CD4-positive, CD25-positive, alpha-beta regulatory T cell (primary cell): ENCODE data around the gene MACROD2. TPM values are rescaled to one million over a fixed set of nuclear protein-coding genes. Genes with fewer than 3 reads are reported as not detected.

Source experiments
- ATAC-seq, 2 donors: fragments of 150-1000 bp; cut with Tn5 transposase; one replicate each; pipeline ENCODE4 v1.10.0; 2021; ENCODE audit warnings: low read depth in 2 of 2, moderate number of reproducible peaks in 2 of 2, moderate library complexity in 1 of 2
- DNase-seq, 3 donors: peaks; one replicate each; pipeline versions ENCODE4 v3.0.0 to v3.0.0-alpha.2; 2012 to 2022; ENCODE audit warnings: mixed read lengths in 1 of 3
- H3K27ac ChIP-seq: one replicate; pipeline ENCODE4 v1.7.0; 2013; ENCODE audit warnings: mild to moderate bottlenecking, low read length; ENCODE audit not compliant: insufficient read depth, poor library complexity, severe bottlenecking
- H3K27me3 ChIP-seq: one replicate; pipeline ENCODE4 v1.7.0; 2013; ENCODE audit warnings: low read length; ENCODE audit not compliant: control insufficient read depth, insufficient read depth
- H3K36me3 ChIP-seq: one replicate; pipeline ENCODE4 v1.7.0; 2013; ENCODE audit warnings: mild to moderate bottlenecking, low read length, moderate library complexity; ENCODE audit not compliant: control insufficient read depth, insufficient read depth
- H3K4me1 ChIP-seq: 2 replicates; pipeline ENCODE4 v1.7.0; 2013; ENCODE audit warnings: mild to moderate bottlenecking, low read length; ENCODE audit not compliant: insufficient read depth, control insufficient read depth, poor library complexity, severe bottlenecking
- H3K4me3 ChIP-seq: one replicate; pipeline ENCODE4 v1.7.0; 2013; ENCODE audit warnings: low read depth, mild to moderate bottlenecking, low read length, moderate library complexity
- H3K9me3 ChIP-seq, 2 experiments: 1 replicate in 1 of 2; 2 replicates in 1 of 2; pipeline ENCODE4 v1.7.0; 2013; ENCODE audit warnings: low read length in 2 of 2, mild to moderate bottlenecking in 1 of 2, moderate library complexity in 1 of 2; ENCODE audit not compliant: control insufficient read depth in 2 of 2
- H3K27ac Mint-ChIP-seq, 3 donors: one replicate each; pipeline ENCODE4 v1.8.0; 2020 to 2022; ENCODE audit warnings: mild to moderate bottlenecking in 3 of 3, mixed read lengths in 3 of 3, moderate library complexity in 2 of 3
- H3K27me3 Mint-ChIP-seq: one replicate; pipeline ENCODE4 v1.8.0; 2022; ENCODE audit warnings: mild to moderate bottlenecking, mixed read lengths
- H3K36me3 Mint-ChIP-seq: one replicate; pipeline ENCODE4 v1.8.0; 2020; ENCODE audit warnings: mixed read lengths
- H3K4me1 Mint-ChIP-seq, 4 donors: one replicate each; pipeline ENCODE4 v1.8.0; 2020 to 2022; ENCODE audit warnings: mixed read lengths in 4 of 4, mild to moderate bottlenecking in 1 of 4
- H3K4me3 Mint-ChIP-seq, 4 donors: one replicate each; pipeline ENCODE4 v1.8.0; 2020 to 2022; ENCODE audit warnings: mild to moderate bottlenecking in 4 of 4, mixed read lengths in 4 of 4, moderate library complexity in 3 of 4
- H3K9me3 Mint-ChIP-seq, 7 donors: one replicate each; pipeline ENCODE4 v1.8.0; 2020 to 2022; ENCODE audit warnings: mixed read lengths in 7 of 7, mild to moderate bottlenecking in 3 of 7, moderate library complexity in 2 of 7
- polyA plus RNA-seq, 4 donors: library from polyadenylated mRNA; unstranded; fragments of 300-500 nt; fragmentation: Illumina TruSeq; gene quantifications; one replicate each; pipeline ENCODE4 v1.2.3, GENCODE V29; 2021
- total RNA-seq: library from RNA; stranded (reverse); gene quantifications from one replicate; pipeline ENCODE4 v1.2.3, GENCODE V29; 2022

MACROD2 gene
- total and polyA plus RNA-seq, 5 donors from 2014 or later: 1.4 TPM; not detected in 4

DNA sequence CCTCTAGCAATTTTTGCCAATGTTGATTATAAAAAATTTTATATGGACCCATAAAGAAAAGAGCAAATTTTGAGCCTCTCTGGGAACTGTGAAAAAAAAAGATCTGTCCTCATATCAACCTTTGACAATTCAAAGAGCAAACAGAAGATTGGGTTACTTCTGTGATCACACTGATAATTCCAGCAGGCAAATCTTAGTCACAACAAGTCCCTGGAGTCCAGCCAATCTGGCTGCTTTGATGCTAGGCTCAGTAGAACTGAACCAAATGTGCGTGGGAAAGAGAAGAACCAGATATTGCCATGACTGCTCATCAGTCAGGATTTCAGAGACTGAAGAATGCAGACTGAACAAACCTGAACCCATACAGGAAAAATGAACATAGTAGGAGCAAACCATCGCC lies 780.5 kb downstream of the MACROD2 start:
- H3K27ac ChIP-seq: no peak overlapping the region
- ATAC-seq: no peak
- no peaks in the 10 kb centered on the region for H3K27me3 ChIP-seq
- DNase-seq: no peak
- no peaks in the 10 kb centered on the region for H3K36me3 ChIP-seq
- no peaks in the 10 kb centered on the region for H3K4me1 ChIP-seq
- H3K9me3 ChIP-seq: no peaks in the 10 kb centered on the region
- H3K9me3 Mint-ChIP-seq: peaks cover 3 to 21% (median 10%) of the 10 kb centered on the region in 7 donors
- H3K4me1 Mint-ChIP-seq: peaks cover 0 to 5% (median 0%) of the 10 kb centered on the region in 4 donors
- no peak overlapping the region for H3K27ac Mint-ChIP-seq
- H3K4me3 ChIP-seq: no peak overlapping the region
- no peak overlapping the region for H3K4me3 Mint-ChIP-seq
- H3K27me3 Mint-ChIP-seq: no peaks in the 10 kb centered on the region
- H3K36me3 Mint-ChIP-seq: no peaks in the 10 kb centered on the region

DNA sequence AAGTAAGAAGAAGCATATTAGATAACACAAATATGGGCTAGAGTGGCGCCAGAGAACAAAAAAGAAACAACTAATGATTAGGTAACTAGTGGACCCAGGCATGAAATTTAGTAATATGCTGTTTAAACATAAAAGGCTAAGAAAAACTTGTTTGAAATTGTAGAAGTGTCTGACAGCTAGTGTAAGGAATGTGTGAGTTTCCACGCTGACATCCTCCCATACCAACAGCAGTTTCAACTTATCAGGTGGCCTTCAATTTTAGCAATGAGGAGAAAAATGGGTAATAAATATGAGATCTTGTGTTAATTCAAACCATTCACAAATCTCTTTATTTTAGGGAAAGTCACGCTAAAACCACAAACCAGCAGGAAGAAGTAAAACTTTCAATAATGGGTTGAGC lies 782.3 kb downstream of the MACROD2 start:
- Mint-ChIP-seq H3K9me3 (peaks cover 2 to 20% (median 7%) of the 10 kb centered on the region in 7 donors), H3K27ac (no peak overlapping the region), H3K4me1 (peaks cover 0 to 5% (median 0%) of the 10 kb centered on the region in 4 donors), H3K36me3 (no peaks in the 10 kb centered on the region), H3K4me3 (no peak overlapping the region), H3K27me3 (no peaks in the 10 kb centered on the region)
- H3K27ac ChIP-seq: no peak overlapping the region
- no peak for DNase-seq
- H3K9me3 ChIP-seq: no peaks in the 10 kb centered on the region
- no peaks in the 10 kb centered on the region for H3K27me3 ChIP-seq
- H3K4me3 ChIP-seq: no peak overlapping the region
- ATAC-seq: no peak
- no peaks in the 10 kb centered on the region for H3K4me1 ChIP-seq
- H3K36me3 ChIP-seq: no peaks in the 10 kb centered on the region

DNA sequence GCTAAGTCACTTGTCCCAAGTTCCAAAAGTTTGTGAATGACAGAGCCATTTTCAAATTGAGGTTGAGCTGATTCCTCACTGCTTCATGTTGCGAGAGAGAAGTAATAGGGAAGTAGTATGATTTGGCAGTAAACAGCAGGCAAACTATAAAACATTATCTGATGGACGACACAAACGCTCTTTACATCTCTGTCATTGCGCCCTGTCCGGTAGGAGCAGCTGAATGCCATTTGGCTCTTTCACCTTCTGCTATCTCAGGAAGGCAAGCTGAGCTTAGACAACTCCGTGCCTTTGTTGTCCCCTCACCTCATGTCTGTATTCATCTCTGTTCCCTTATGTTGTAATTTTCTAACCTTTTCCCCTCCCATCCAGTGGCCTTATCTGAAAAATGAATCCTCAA lies 782.8 kb downstream of the MACROD2 start:
- no peaks in the 10 kb centered on the region for H3K9me3 ChIP-seq
- H3K36me3 Mint-ChIP-seq: no peaks in the 10 kb centered on the region
- ATAC-seq: no peak

DNA sequence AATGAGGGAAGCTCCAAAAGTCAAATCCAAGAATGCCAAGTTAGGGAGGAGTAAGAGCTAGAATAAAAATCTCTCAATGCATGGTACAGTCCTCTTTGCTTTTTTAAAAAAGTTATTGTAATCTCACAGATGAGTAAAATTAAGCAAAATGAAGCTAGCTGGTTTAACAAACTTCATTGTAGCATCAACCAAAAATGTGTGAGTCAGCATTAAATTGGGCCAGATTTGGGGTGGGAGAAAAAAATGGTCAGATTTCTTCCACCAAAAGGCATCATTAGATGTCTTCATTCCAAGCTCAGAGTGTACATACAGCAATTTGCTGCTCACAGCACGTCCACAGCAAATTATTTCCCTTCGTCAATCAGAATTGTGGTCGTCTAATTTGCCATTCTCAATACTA lies 783.6 kb downstream of the MACROD2 start:
- no peak for ATAC-seq
- no peak for DNase-seq
- no peak overlapping the region for H3K4me3 Mint-ChIP-seq
- no peaks in the 10 kb centered on the region for H3K9me3 ChIP-seq
- no peak overlapping the region for H3K27ac Mint-ChIP-seq
- H3K4me1 ChIP-seq: no peaks in the 10 kb centered on the region
- peaks cover 0 to 5% (median 0%) of the 10 kb centered on the region in 4 donors for H3K4me1 Mint-ChIP-seq
- H3K36me3 Mint-ChIP-seq: no peaks in the 10 kb centered on the region
- no peak overlapping the region for H3K4me3 ChIP-seq
- peaks cover 2 to 23% (median 11%) of the 10 kb centered on the region in 7 donors for H3K9me3 Mint-ChIP-seq
- H3K27me3 ChIP-seq: no peaks in the 10 kb centered on the region
- H3K36me3 ChIP-seq: no peaks in the 10 kb centered on the region
- H3K27ac ChIP-seq: no peak overlapping the region
- no peaks in the 10 kb centered on the region for H3K27me3 Mint-ChIP-seq

More for the DNA sequence above, 782.8 kb downstream of the MACROD2 start:
- no peaks in the 10 kb centered on the region for H3K36me3 ChIP-seq
- no peak overlapping the region for H3K4me3 ChIP-seq
- no peaks in the 10 kb centered on the region for H3K4me1 ChIP-seq
- H3K9me3 Mint-ChIP-seq: peaks cover 2 to 21% (median 8%) of the 10 kb centered on the region in 7 donors
- no peaks in the 10 kb centered on the region for H3K27me3 Mint-ChIP-seq
- H3K4me1 Mint-ChIP-seq: peaks cover 0 to 5% (median 0%) of the 10 kb centered on the region in 4 donors
- no peak for DNase-seq
- no peak overlapping the region for H3K27ac ChIP-seq
- no peaks in the 10 kb centered on the region for H3K27me3 ChIP-seq
- H3K27ac Mint-ChIP-seq: no peak overlapping the region
- no peak overlapping the region for H3K4me3 Mint-ChIP-seq

DNA sequence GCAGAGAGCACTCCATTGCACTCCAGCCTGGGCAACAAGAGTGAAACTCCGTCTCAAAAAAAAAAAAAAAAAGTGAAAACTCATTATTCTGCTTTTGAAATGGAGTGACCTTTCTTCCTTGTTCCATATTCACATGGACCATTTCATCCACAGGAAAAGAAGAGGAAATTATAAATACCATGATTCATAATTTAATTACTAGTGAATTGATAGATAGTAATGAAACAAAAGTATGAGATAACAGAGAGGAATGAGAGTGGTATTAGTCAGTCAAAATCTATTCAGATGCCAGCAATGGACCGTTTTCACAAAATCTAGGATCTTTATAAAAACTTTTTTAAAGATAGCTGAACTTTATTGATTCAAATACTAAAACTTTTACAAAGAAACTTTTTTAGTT lies 785.2 kb downstream of the MACROD2 start:
- Mint-ChIP-seq H3K27me3 (no peaks in the 10 kb centered on the region), H3K4me3 (no peak overlapping the region), H3K4me1 (no peaks in the 10 kb centered on the region), H3K27ac (no peak overlapping the region), H3K9me3 (peaks cover 5 to 23% (median 11%) of the 10 kb centered on the region in 7 donors), H3K36me3 (no peaks in the 10 kb centered on the region)
- ATAC-seq: no peak
- no peak for DNase-seq
- Histone ChIP-seq H3K27me3 (no peaks in the 10 kb centered on the region), H3K4me3 (no peak overlapping the region), H3K36me3 (no peaks in the 10 kb centered on the region), H3K27ac (no peak overlapping the region), H3K9me3 (no peaks in the 10 kb centered on the region), H3K4me1 (no peaks in the 10 kb centered on the region)

DNA sequence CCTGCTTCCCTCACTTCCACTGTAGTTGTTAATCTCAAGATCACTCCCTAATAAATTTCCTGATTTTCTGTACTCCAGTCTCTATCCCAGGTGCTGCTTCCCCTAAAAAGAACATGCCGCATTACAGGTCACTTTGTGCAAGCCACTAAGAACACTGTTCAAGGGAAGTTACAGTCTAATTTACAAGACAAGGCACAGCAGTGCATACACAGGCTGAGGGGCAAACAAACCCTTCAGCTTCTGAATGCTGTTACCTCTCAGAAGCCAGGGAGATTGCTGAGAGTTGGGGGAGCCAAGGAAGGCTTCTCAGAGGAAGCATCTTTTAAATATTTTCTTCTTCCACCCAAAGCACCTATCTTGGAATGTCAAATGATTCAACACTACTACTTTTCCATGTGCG lies 787.4 kb downstream of the MACROD2 start:
- Histone ChIP-seq H3K27me3 (no peaks in the 10 kb centered on the region), H3K4me1 (no peaks in the 10 kb centered on the region), H3K27ac (no peak overlapping the region), H3K9me3 (no peaks in the 10 kb centered on the region), H3K4me3 (no peak overlapping the region), H3K36me3 (no peaks in the 10 kb centered on the region)
- H3K4me1 Mint-ChIP-seq: peaks cover 0 to 5% (median 0%) of the 10 kb centered on the region in 4 donors
- DNase-seq: no peak
- peaks cover 4 to 21% (median 11%) of the 10 kb centered on the region in 7 donors for H3K9me3 Mint-ChIP-seq
- no peak overlapping the region for H3K27ac Mint-ChIP-seq
- H3K36me3 Mint-ChIP-seq: no peaks in the 10 kb centered on the region
- H3K27me3 Mint-ChIP-seq: no peaks in the 10 kb centered on the region
- no peak for ATAC-seq
- no peak overlapping the region for H3K4me3 Mint-ChIP-seq

DNA sequence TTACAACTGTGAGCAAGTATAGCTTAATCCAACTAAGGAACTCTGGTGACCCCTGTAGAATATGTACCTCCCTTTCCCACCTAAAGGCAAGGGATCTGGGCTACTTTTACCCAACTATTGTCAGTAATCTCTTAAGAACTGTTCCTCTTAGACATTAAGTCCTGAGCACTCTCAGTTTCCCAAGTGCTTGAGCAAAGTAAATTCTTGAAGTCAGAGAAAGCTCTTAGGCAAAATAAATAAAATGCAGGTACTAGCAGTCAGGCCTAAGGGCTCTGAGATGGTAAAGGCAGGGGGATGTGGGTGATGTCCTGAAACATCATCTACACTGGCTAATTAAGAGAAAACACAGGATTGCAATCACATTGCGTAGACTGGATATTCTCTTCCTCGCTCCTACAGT lies 788.5 kb downstream of the MACROD2 start:
- no peaks in the 10 kb centered on the region for H3K27me3 ChIP-seq
- Mint-ChIP-seq H3K4me1 (peaks cover 0 to 5% (median 0%) of the 10 kb centered on the region in 4 donors), H3K27me3 (no peaks in the 10 kb centered on the region), H3K9me3 (peaks cover 4 to 21% (median 11%) of the 10 kb centered on the region in 7 donors), H3K36me3 (no peaks in the 10 kb centered on the region), H3K27ac (no peak overlapping the region), H3K4me3 (no peak overlapping the region)
- H3K4me1 ChIP-seq: no peaks in the 10 kb centered on the region
- no peak for ATAC-seq
- DNase-seq: no peak
- H3K4me3 ChIP-seq: no peak overlapping the region
- H3K36me3 ChIP-seq: no peaks in the 10 kb centered on the region
- H3K27ac ChIP-seq: no peak overlapping the region
- H3K9me3 ChIP-seq: no peaks in the 10 kb centered on the region

DNA sequence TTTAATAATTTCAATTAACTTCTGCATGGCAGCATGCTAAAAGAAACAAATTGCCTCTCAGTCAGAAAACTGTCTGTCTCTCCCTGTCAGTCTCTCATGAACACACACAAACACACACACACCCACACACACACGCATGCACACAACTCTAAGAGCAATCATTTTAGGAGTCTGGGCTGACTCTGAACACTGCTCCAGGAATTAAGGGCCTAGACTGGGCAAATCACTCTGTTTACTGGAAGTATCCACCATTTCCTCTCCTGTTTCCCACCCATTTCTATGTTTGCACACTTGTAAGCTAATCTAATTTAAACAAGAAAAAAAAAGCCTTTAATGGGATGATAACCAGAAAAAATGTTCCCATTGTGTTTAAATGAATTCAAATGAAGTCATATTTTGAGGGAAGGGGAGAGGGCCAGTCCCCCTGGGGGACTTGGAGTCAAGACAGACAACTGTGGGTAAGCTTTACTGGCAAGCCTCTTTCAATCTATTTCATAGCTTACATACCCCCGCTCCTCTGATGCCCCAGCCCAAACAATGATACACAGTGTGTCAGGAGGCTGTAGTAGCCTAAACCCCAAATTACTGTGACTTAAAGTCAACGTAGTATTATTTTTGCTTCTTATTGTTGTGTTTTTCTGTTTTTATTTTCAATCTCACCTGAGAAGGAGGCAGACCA lies 789.9 kb downstream of the MACROD2 start:
- Mint-ChIP-seq H3K4me1 (peaks cover 0 to 5% (median 0%) of the 10 kb centered on the region in 4 donors), H3K27me3 (no peaks in the 10 kb centered on the region), H3K27ac (no peak overlapping the region), H3K9me3 (peaks cover 3 to 21% (median 10%) of the 10 kb centered on the region in 7 donors), H3K4me3 (no peak overlapping the region), H3K36me3 (no peaks in the 10 kb centered on the region)
- Histone ChIP-seq H3K27me3 (no peaks in the 10 kb centered on the region), H3K9me3 (no peaks in the 10 kb centered on the region), H3K36me3 (no peaks in the 10 kb centered on the region), H3K4me1 (no peaks in the 10 kb centered on the region), H3K4me3 (no peak overlapping the region), H3K27ac (no peak overlapping the region)
- no peak for ATAC-seq
- no peak for DNase-seq
